Measurements from ENCODE around the gene TMEM53.

DNA sequence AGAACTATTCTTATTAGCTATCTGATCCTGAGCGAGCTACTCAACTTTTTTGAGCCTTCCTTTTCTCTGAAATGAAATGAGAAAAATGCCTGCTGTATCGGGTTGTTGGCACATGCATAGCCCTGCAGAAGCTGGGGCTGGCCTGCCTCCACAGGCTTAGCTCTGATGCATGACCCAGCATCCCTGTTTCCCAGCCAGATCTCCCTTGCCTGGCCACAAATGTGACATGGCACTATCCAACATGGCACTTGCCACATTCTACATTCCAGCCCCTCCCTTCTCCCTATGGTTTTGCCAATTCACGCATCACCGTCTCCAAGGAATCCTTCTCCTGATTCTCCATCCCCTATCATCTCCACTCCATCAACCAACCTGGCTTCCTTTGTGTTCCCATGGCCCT, 42.9 kb upstream of the TMEM53 start:
- TF ChIP-seq POLR2AphosphoS5 (IDR thresholded peaks at IDR 0.05; ENCODE audit: borderline replicate concordance, low read depth, low read length) (no peak), EZH2 (IDR thresholded peaks at IDR 0.05) (no peak), FOXP2 (optimal IDR thresholded peaks at IDR 0.05; ENCODE audit: control extremely low read depth, extremely low read length, insufficient read depth) (no peak)
